ENCODE measurements around the gene ANKRD13D.

ANKRD13D gene

GRCh38 chr11:67301951-67302516 lies 12.9 kb downstream of the ANKRD13D start:
- in situ Hi-C loops (cut with MboI; ENCODE audit: low sequenced_read_pairs): no loop called here

GRCh38 chr11:67302571-67303131 lies 13.5 kb downstream of the ANKRD13D start:
- in situ Hi-C loops (cut with MboI; ENCODE audit: low sequenced_read_pairs): no loop called here

GRCh38 chr11:67303132-67303834 lies 14.2 kb downstream of the ANKRD13D start, which contains the start of gene SSH3:
TSS of gene SSH3 (plus strand) at chr11:67303530. CDS start at chr11:67303626, 96 bp downstream.
- in situ Hi-C loops (cut with MboI; ENCODE audit: low sequenced_read_pairs): no loop called here

DNA sequence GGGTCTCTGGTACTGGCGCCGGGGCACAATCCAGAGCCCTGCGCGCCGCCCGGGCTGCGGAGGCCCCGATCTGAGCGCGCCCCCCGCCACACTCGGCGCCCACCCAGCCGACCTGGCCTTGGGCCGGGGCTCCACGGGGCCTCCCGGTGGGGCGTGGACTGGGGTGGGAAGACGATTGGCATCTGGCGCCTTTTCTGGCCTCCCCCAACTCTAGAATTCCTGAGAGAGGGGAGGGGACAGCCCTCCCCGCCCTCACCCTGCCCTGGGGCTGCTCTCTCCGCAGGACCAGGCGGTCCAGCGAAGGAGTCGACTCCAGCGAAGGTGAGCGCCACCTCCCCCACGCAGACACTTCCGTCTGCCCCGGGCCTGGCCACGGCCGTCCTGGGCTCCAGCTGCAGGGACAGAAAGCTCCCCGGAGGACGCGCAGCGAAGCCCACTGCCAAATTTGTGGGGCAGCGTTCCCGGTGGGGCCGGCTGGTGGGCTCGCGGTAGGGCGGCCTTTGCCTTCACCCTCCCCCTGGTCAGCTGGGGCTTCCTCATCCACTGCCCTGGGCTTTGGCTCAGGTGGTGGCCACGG lies 14.8 kb downstream of the ANKRD13D start:
- in situ Hi-C loops (cut with MboI; ENCODE audit: low sequenced_read_pairs): no loop called here

DNA sequence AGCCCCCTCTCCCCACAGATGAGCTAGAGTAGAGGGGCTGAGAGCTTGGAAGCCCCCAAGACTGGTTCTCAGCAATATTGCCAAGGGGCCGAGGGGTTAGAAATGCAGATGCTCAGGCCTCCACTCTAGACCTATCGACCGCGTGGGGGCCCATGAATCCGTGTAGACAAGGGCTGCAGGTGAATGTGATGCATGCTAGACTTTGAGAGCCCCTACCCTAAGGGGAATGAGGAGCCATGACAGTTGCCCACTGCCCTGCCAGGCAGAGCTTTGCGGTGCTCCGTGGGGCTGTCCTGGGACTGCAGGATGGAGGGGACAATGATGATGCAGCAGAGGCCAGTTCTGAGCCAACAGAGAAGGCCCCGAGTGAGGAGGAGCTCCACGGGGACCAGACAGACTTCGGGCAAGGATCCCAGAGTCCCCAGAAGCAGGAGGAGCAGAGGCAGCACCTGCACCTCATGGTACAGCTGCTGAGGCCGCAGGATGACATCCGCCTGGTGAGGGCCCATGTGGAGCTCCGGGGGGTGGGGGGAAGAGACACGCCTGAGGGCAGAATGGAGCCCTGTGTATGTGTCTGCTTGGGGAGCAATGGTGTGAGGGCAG lies 15.5 kb downstream of the ANKRD13D start:
- in situ Hi-C loops (cut with MboI; ENCODE audit: low sequenced_read_pairs): no loop called here

GRCh38 chr11:67306769-67307544 lies 17.9 kb downstream of the ANKRD13D start:
- in situ Hi-C loops (cut with MboI; ENCODE audit: low sequenced_read_pairs): no loop called here

GRCh38 chr11:67307545-67308001 lies 18.5 kb downstream of the ANKRD13D start:
- in situ Hi-C loops (cut with MboI; ENCODE audit: low sequenced_read_pairs): no loop called here

DNA sequence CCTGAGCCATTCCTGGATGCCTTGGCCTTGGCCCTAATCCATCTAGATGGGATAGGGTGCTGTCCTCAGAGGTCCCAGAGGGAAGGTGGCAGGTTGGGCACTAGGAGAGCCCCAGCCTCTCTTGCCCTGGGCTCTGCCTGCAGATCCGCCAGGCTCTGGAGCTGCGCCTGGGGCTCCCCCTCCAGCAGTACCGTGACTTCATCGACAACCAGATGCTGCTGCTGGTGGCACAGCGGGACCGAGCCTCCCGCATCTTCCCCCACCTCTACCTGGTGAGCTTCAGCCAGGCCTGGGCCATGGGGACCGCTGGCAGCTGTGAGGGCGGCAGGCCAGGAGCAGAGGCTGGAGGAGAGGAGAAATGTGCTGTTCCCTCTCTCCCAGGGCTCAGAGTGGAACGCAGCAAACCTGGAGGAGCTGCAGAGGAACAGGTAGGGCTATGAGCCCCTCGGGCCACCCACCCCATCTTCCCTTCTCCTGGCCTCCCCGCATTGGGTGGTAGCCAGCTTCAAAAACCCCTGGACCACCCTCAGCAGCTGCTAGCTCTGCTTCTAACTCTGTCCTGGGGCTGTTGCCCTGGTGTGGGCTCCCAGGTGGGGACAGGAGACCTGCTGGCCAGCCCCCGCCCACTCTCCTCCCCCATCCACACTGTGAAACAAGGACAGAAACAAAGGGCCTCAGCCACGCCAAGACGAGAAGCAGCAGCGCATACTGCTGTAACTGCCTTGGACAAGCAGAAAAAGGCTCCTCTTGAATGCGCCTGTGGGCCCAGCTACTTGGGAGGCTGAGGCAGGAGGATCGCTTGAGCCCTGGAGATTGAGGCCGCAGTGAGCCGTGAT lies 19.1 kb downstream of the ANKRD13D start:
- in situ Hi-C loops (cut with MboI; ENCODE audit: low sequenced_read_pairs): no loop called here

GRCh38 chr11:67309166-67309565 lies 20.1 kb downstream of the ANKRD13D start:
- in situ Hi-C loops (cut with MboI; ENCODE audit: low sequenced_read_pairs): no loop called here

- in situ Hi-C loops (cut with MboI; ENCODE audit: low sequenced_read_pairs): loop anchor here (5.0 kb wide), 1 partner anchor 47 kb away; no protein-coding TSS in a partner anchor
Observed at GRCh38 chr11:67309661-67310061, 20.6 kb downstream of the ANKRD13D start.

DNA sequence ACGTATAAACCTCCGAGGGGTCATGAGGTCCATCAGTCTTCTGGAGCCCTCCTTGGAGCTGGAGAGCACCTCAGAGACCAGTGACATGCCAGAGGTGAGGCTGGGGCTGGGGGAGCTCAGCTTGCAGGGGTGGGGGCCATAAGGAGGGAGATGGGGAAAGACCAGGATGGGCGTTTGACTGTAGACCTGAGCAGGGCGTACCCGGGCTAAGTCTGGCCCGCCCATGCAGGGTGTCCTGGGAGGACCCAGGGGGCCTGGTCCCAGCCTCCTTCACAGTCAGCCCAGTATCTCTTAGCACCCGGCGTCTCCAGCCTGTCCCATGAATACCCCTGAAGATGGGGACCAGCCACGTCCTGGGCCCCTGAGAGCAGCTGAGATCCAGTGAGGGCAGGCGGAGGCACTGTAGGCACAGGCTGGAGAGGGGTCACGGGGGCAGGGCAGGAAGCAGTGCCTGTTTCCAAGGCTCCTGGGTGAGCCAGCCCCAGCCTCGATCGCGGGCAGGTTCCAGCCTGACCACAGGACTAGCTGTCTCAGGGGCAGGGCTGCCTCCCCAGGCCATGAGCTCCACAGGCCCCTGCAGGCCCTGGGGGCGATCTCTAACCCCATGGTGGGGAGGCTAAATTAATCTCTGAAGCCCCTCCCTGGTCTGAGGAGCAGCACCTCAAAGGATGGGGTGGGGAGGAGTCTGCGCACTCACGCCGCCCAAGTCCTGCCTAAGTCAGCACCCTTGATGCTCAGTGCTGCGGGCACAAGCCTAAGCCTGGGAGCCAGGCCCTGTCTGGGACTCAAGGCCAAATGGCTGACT lies 21.3 kb downstream of the ANKRD13D start:
- in situ Hi-C loops (cut with MboI; ENCODE audit: low sequenced_read_pairs): loop anchor here (5.0 kb wide), 1 partner anchor 48 kb away; no protein-coding TSS in a partner anchor

DNA sequence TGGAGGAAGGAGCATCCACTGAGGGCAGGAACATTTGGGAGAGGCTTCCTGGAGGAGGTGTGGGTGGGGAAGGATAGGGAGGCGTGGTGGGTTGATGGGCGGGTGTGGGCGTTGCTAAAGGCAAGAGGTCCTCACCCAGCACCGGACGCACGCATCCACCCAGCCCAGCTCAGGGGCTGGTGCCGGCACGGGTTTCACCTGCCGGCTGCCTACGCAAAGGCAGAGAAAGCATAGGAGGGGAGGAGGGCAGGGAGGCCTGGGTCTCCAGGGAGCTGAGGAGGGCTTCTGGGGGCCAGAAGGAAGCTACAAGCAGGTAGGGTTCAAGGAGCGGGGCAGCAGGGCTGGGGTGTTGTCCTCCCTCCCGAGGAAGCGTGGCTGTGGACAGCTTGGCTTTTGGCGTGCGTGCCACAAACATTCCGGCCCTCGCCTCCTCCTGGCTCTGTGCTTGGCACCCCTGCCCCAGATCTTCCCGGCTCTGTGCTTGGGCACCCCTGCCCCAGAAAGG lies 22.0 kb downstream of the ANKRD13D start:
- in situ Hi-C loops (cut with MboI; ENCODE audit: low sequenced_read_pairs): loop anchor here (5.0 kb wide), 1 partner anchor 49 kb away; no protein-coding TSS in a partner anchor

DNA sequence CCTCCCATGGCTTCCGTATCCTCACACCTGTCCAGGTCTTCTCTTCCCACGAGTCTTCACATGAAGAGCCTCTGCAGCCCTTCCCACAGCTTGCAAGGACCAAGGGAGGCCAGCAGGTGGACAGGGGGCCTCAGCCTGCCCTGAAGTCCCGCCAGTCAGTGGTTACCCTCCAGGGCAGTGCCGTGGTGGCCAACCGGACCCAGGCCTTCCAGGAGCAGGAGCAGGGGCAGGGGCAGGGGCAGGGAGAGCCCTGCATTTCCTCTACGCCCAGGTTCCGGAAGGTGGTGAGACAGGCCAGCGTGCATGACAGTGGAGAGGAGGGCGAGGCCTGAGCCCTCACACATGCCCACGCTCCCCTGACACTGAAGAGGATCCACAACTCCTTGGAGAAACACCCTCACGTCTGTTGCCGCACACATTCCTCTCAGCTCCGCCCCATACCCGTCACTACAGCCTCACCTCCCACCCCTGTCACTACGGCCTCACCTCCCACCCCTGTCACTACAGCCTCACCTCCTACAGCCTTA lies 22.5 kb downstream of the ANKRD13D start:
- in situ Hi-C loops (cut with MboI; ENCODE audit: low sequenced_read_pairs): loop anchor here (5.0 kb wide), 1 partner anchor 49 kb away; no protein-coding TSS in a partner anchor

- in situ Hi-C loops (cut with MboI; ENCODE audit: low sequenced_read_pairs): loop anchor here (5.0 kb wide), 1 partner anchor 50 kb away; no protein-coding TSS in a partner anchor
Observed at GRCh38 chr11:67312187-67313021, 23.3 kb downstream of the ANKRD13D start.

- in situ Hi-C loops (cut with MboI; ENCODE audit: low sequenced_read_pairs): loop anchor here (5.0 kb wide), 1 partner anchor 51 kb away; no protein-coding TSS in a partner anchor
Observed at GRCh38 chr11:67313125-67313890, 24.2 kb downstream of the ANKRD13D start.

DNA sequence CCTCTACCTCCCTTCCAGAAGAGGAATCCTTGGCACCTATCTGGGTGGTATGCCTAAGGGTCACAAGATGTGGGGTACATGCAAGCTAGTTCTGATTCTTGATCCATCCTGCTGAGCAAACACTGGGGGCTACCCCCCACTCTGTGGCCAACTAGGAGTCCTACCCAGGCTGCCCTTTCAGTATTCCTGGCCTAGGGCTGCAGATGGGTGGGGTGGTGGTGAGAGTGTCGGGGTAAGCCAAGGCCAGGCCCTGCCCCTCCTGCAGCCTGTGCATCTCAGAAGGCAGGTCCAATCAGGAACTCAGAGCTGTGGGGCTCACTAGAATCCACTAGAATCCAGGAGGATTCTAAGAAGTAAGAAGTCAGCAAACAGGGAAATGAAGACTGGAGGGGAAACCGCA lies 25.1 kb downstream of the ANKRD13D start:
- in situ Hi-C loops (cut with MboI; ENCODE audit: low sequenced_read_pairs): loop anchor here (5.0 kb wide), 1 partner anchor 52 kb away; no protein-coding TSS in a partner anchor
